ENCODE results near the gene TMEM18. TPM values are rescaled to one million over a fixed set of nuclear protein-coding genes. Genes with fewer than 3 reads are reported as not detected.
A peak's percentile ranks its signal among the peaks of the same experiment; 100 is the strongest.

Gene TMEM18
- total RNA-seq, 1 donor from 2014 or later = 22.7 TPM

GRCh38 chr2:634636-635388 lies 42.4 kb downstream of the TMEM18 start:
- peak; percentile 89 for DNase-seq (ENCODE audit: low read depth)

- DNase-seq (ENCODE audit: low read depth) = no peak
These were observed 43.2 kb downstream of the TMEM18 start for GRCh38 chr2:634041-634440.

GRCh38 chr2:633371-633770 lies 43.8 kb downstream of the TMEM18 start:
- DNase-seq (ENCODE audit: low read depth) = no peak

- no peak for DNase-seq (ENCODE audit: low read depth)
These were observed 44.7 kb downstream of the TMEM18 start for GRCh38 chr2:632471-632870.

- no peak for DNase-seq (ENCODE audit: low read depth)
These were observed 45.5 kb downstream of the TMEM18 start for GRCh38 chr2:631741-632140.

- no peak for DNase-seq (ENCODE audit: low read depth)
These were observed 46.5 kb downstream of the TMEM18 start for GRCh38 chr2:630451-631320.

- no peak for DNase-seq (ENCODE audit: low read depth)
These were observed 47.2 kb downstream of the TMEM18 start for GRCh38 chr2:629961-630360.

GRCh38 chr2:628651-629050 lies 48.6 kb downstream of the TMEM18 start:
- peak; percentile 7 for DNase-seq (ENCODE audit: low read depth)

GRCh38 chr2:627926-628560 lies 49.2 kb downstream of the TMEM18 start:
- DNase-seq (ENCODE audit: low read depth) = no peak

- no peak for DNase-seq (ENCODE audit: low read depth)
These were observed 49.9 kb downstream of the TMEM18 start for GRCh38 chr2:627340-627709.

GRCh38 chr2:626491-627339 lies 50.5 kb downstream of the TMEM18 start:
- DNase-seq (ENCODE audit: low read depth) = no peak

GRCh38 chr2:625415-626333 lies 51.5 kb downstream of the TMEM18 start:
- no peak for DNase-seq (ENCODE audit: low read depth)

- no peak for DNase-seq (ENCODE audit: low read depth)
These were observed 52.5 kb downstream of the TMEM18 start for GRCh38 chr2:624551-625347.

GRCh38 chr2:624096-624495 lies 53.1 kb downstream of the TMEM18 start:
- no peak for DNase-seq (ENCODE audit: low read depth)

- no peak for DNase-seq (ENCODE audit: low read depth)
These were observed 53.9 kb downstream of the TMEM18 start for GRCh38 chr2:623130-623922.

- DNase-seq (ENCODE audit: low read depth) = peak; percentile 3
These were observed 54.8 kb downstream of the TMEM18 start for GRCh38 chr2:622357-622756.

GRCh38 chr2:621303-622099 lies 55.7 kb downstream of the TMEM18 start:
- no peak for DNase-seq (ENCODE audit: low read depth)
